SK-N-SH treated with all-trans-retinoic acid at 6 μM for 48 hours (cell line): ENCODE measurements around the gene MSLN.

Source experiments
- ATAC-seq: fragments of 200-7000 bp; cut with Tn5 transposase; 3 replicates; pipeline ENCODE4 v1.9.1; 2020; ENCODE audit warnings: mild to moderate bottlenecking, moderate library complexity
- ARNTL ChIP-seq: fragments of 450-650 bp; formaldehyde crosslinking; IDR thresholded peaks from 2 replicates; pipeline ENCODE4 v1.5.0; 2020; ENCODE audit warnings: low read depth, mild to moderate bottlenecking, moderate library complexity, borderline replicate concordance
- BACH2 ChIP-seq: fragments of 250-450 bp; sonication (Bioruptor Pico); IDR thresholded peaks from 2 replicates; pipeline ENCODE4 v1.9.0; 2021; ENCODE audit warnings: mild to moderate bottlenecking, borderline replicate concordance
- CREB5 ChIP-seq: fragments of 250-450 bp; sonication (Bioruptor Pico); IDR thresholded peaks from 2 replicates; pipeline ENCODE4 v1.5.1; 2020; ENCODE audit warnings: low read depth, mild to moderate bottlenecking, moderate library complexity
- CSDC2 ChIP-seq: fragments of 250-450 bp; sonication (Bioruptor Pico); IDR thresholded peaks from 2 replicates; pipeline ENCODE4 v1.5.0; 2020; ENCODE audit warnings: mild to moderate bottlenecking, moderate library complexity
- ESRRG ChIP-seq: fragments of 250-450 bp; sonication (Bioruptor Pico); IDR thresholded peaks from 2 replicates; pipeline ENCODE4 v1.6.1; 2021; ENCODE audit warnings: mild to moderate bottlenecking
- GLIS3 ChIP-seq: fragments of 250-450 bp; sonication (Bioruptor Pico); IDR thresholded peaks from 2 replicates; pipeline ENCODE4 v1.5.0; 2020; ENCODE audit warnings: mild to moderate bottlenecking, moderate library complexity
- ISL1 ChIP-seq: fragments of 250-450 bp; sonication (Bioruptor Pico); IDR thresholded peaks from 2 replicates; pipeline ENCODE4 v2.1.2; 2022; ENCODE audit warnings: mild to moderate bottlenecking, moderate library complexity
- OSR1 ChIP-seq: fragments of 250-450 bp; sonication (Bioruptor Pico); IDR thresholded peaks from 2 replicates; pipeline ENCODE4 v1.8.0; 2022; ENCODE audit warnings: moderate library complexity, mild to moderate bottlenecking, inconsistent platforms
- PATZ1 ChIP-seq: fragments of 250-450 bp; sonication (Bioruptor Pico); IDR thresholded peaks from 2 replicates; pipeline ENCODE4 v1.8.0; 2020; ENCODE audit warnings: mild to moderate bottlenecking, moderate library complexity, borderline replicate concordance
- POU6F1 ChIP-seq: fragments of 250-450 bp; sonication (Bioruptor Pico); IDR thresholded peaks from 2 replicates; pipeline ENCODE4 v1.8.0; 2021; ENCODE audit warnings: low read depth, mild to moderate bottlenecking, moderate library complexity, borderline replicate concordance
- PPARA ChIP-seq: fragments of 250-450 bp; sonication (Bioruptor Pico); IDR thresholded peaks from 2 replicates; pipeline ENCODE4 v1.5.0; 2020; ENCODE audit warnings: mild to moderate bottlenecking, borderline replicate concordance
- RARB ChIP-seq: fragments of 250-450 bp; sonication (Bioruptor Pico); IDR thresholded peaks from 2 replicates; pipeline ENCODE4 v1.8.0; 2021; ENCODE audit warnings: mild to moderate bottlenecking, moderate library complexity
- SNAI2 ChIP-seq: fragments of 250-450 bp; sonication (Bioruptor Pico); IDR thresholded peaks from 2 replicates; pipeline ENCODE4 v1.5.0; 2020; ENCODE audit warnings: mild to moderate bottlenecking, moderate library complexity
- TCF4 ChIP-seq: fragments of 250-450 bp; sonication (Bioruptor Pico); IDR thresholded peaks from 2 replicates; pipeline ENCODE4 v1.8.0; 2021; ENCODE audit warnings: mild to moderate bottlenecking, moderate library complexity, borderline replicate concordance
- TOX ChIP-seq: fragments of 250-450 bp; sonication (Bioruptor Pico); IDR thresholded peaks from 2 replicates; pipeline ENCODE4 v1.8.0; 2021; ENCODE audit warnings: mild to moderate bottlenecking, moderate library complexity, borderline replicate concordance
- TSHZ2 ChIP-seq: fragments of 250-450 bp; sonication (Bioruptor Pico); IDR thresholded peaks from 2 replicates; pipeline ENCODE4 v1.5.0; 2020; ENCODE audit warnings: mild to moderate bottlenecking, moderate library complexity
- ZFP3 ChIP-seq: fragments of 250-450 bp; sonication (Bioruptor Pico); IDR thresholded peaks from 2 replicates; pipeline ENCODE4 v1.5.0; 2020; ENCODE audit warnings: mild to moderate bottlenecking, moderate library complexity
- ZFP30 ChIP-seq: fragments of 450-650 bp; formaldehyde crosslinking; IDR thresholded peaks from 2 replicates; pipeline ENCODE4 v1.5.0; 2022; ENCODE audit warnings: mild to moderate bottlenecking, moderate library complexity
- ZNF70 ChIP-seq: fragments of 450-650 bp; formaldehyde crosslinking; IDR thresholded peaks from 2 replicates; pipeline ENCODE4 v1.5.0; 2020; ENCODE audit warnings: mild to moderate bottlenecking, moderate library complexity
- ZNF8 ChIP-seq: fragments of 450-650 bp; formaldehyde crosslinking; IDR thresholded peaks from 2 replicates; pipeline ENCODE4 v1.5.0; 2020; ENCODE audit warnings: mild to moderate bottlenecking, moderate library complexity

The MSLN gene

GRCh38 chr16:802461-802860, 41.9 kb downstream of the MSLN start:
- ATAC-seq = no peak
- no peak for TF ChIP-seq RARB (CRISPR knock-in tag)
- no peak for TF ChIP-seq SNAI2 (CRISPR knock-in tag)
- no peak for TF ChIP-seq OSR1
- TF ChIP-seq ISL1 (CRISPR knock-in tag) = no peak
- TF ChIP-seq PATZ1 (CRISPR knock-in tag) = no peak
- TF ChIP-seq ESRRG (CRISPR knock-in tag) = no peak
- no peak for TF ChIP-seq ZNF8 (CRISPR knock-in tag)
- no peak for TF ChIP-seq POU6F1 (CRISPR knock-in tag)
- TF ChIP-seq TSHZ2 (CRISPR knock-in tag) = no peak
- no peak for TF ChIP-seq GLIS3 (CRISPR knock-in tag)
- no peak for TF ChIP-seq BACH2 (CRISPR knock-in tag)
- no peak for TF ChIP-seq ZFP3 (CRISPR knock-in tag)
- TF ChIP-seq CSDC2 (CRISPR knock-in tag) = no peak
- TF ChIP-seq CREB5 = no peak
- TF ChIP-seq PPARA (CRISPR knock-in tag) = no peak
- TF ChIP-seq ARNTL (CRISPR knock-in tag) = no peak

- TF ChIP-seq OSR1 = no peak
- TF ChIP-seq BACH2 (CRISPR knock-in tag) = no peak
- TF ChIP-seq ESRRG (CRISPR knock-in tag) = no peak
- no peak for TF ChIP-seq RARB (CRISPR knock-in tag)
- TF ChIP-seq GLIS3 (CRISPR knock-in tag) = no peak
- no peak for TF ChIP-seq POU6F1 (CRISPR knock-in tag)
- no peak for TF ChIP-seq TOX (CRISPR knock-in tag)
- TF ChIP-seq PPARA (CRISPR knock-in tag) = no peak
- no peak for TF ChIP-seq ZNF70 (CRISPR knock-in tag)
- no peak for TF ChIP-seq ARNTL (CRISPR knock-in tag)
- no peak for TF ChIP-seq SNAI2 (CRISPR knock-in tag)
- no peak for TF ChIP-seq CSDC2 (CRISPR knock-in tag)
- no peak for TF ChIP-seq ZFP3 (CRISPR knock-in tag)
- no peak for TF ChIP-seq TCF4
- no peak for TF ChIP-seq ZFP30 (CRISPR knock-in tag)
- TF ChIP-seq ZNF8 (CRISPR knock-in tag) = no peak
- no peak for TF ChIP-seq CREB5
- TF ChIP-seq, all 23 proteins: peak for 0
Measured at GRCh38 chr16:802914-803753, 42.6 kb downstream of the MSLN start.

More at GRCh38 chr16:802914-803753, 42.6 kb downstream of the MSLN start:
- ATAC-seq = no peak
